ENCODE results near the gene HSD17B2.
"Not testable (repeated sequence)": the region's sequence is repeated elsewhere in the genome, so short reads cannot be mapped to it uniquely, and the experiment has no call there.

Gene HSD17B2

GRCh38 chr16:82081264-82081663 is 46.2 kb downstream of the HSD17B2 start:
- DNase-seq (ENCODE audit: low spot score) = peak; percentile 20

GRCh38 chr16:82082097-82082496 is 47.0 kb downstream of the HSD17B2 start:
- DNase-seq (ENCODE audit: low spot score) = no peak

GRCh38 chr16:82082543-82083244 is 47.6 kb downstream of the HSD17B2 start:
- DNase-seq (ENCODE audit: low spot score) = peak; percentile 79

- DNase-seq (ENCODE audit: low spot score) = no peak
These were observed 48.8 kb downstream of the HSD17B2 start for GRCh38 chr16:82083710-82084353.

- no peak for DNase-seq (ENCODE audit: low spot score)
These were observed 50.1 kb downstream of the HSD17B2 start for GRCh38 chr16:82085011-82085779.

- no peak for DNase-seq (ENCODE audit: low spot score)
These were observed 53.4 kb downstream of the HSD17B2 start for GRCh38 chr16:82088483-82088882.

GRCh38 chr16:82091241-82091640 is 56.2 kb downstream of the HSD17B2 start:
- no peak for DNase-seq (ENCODE audit: low spot score)

- no peak for DNase-seq (ENCODE audit: low spot score)
These were observed 57.7 kb downstream of the HSD17B2 start for GRCh38 chr16:82092711-82093110.

- DNase-seq (ENCODE audit: low spot score) = no peak
These were observed 58.7 kb downstream of the HSD17B2 start for GRCh38 chr16:82093666-82094300.

- no peak for DNase-seq (ENCODE audit: low spot score)
These were observed 60.0 kb downstream of the HSD17B2 start for GRCh38 chr16:82094942-82095540.

GRCh38 chr16:82096641-82097040 is 61.6 kb downstream of the HSD17B2 start:
- DNase-seq (ENCODE audit: low spot score) = no peak

- DNase-seq (ENCODE audit: low spot score) = no peak
These were observed 70.1 kb downstream of the HSD17B2 start for GRCh38 chr16:82105107-82105506.

GRCh38 chr16:82108100-82108499 is 73.0 kb downstream of the HSD17B2 start:
- no peak for DNase-seq (ENCODE audit: low spot score)

- no peak for DNase-seq (ENCODE audit: low spot score)
These were observed 73.7 kb downstream of the HSD17B2 start for GRCh38 chr16:82108774-82109173.

- DNase-seq (ENCODE audit: low spot score) = not testable (repeated sequence)
These were observed 74.2 kb downstream of the HSD17B2 start for GRCh38 chr16:82109266-82109665.

- DNase-seq (ENCODE audit: low spot score) = no peak
These were observed 76.9 kb downstream of the HSD17B2 start for GRCh38 chr16:82111944-82112343.

- no peak for DNase-seq (ENCODE audit: low spot score)
These were observed 78.7 kb downstream of the HSD17B2 start for GRCh38 chr16:82113741-82114140.

GRCh38 chr16:82116535-82116934 is 81.5 kb downstream of the HSD17B2 start:
- DNase-seq (ENCODE audit: low spot score) = no peak

GRCh38 chr16:82118749-82119148 is 83.7 kb downstream of the HSD17B2 start:
- DNase-seq (ENCODE audit: low spot score) = no peak

GRCh38 chr16:82119405-82119804 is 84.4 kb downstream of the HSD17B2 start:
- DNase-seq (ENCODE audit: low spot score) = no peak

GRCh38 chr16:82124651-82125050 is 89.6 kb downstream of the HSD17B2 start:
- DNase-seq (ENCODE audit: low spot score) = no peak

- DNase-seq (ENCODE audit: low spot score) = no peak
These were observed 94.8 kb downstream of the HSD17B2 start for GRCh38 chr16:82129881-82130280.

All from LoVo (cell line).